WTC11 (cell line): ENCODE results near the gene LAMA2. TPM values are rescaled to one million over a fixed set of nuclear protein-coding genes. Genes with fewer than 3 reads are reported as not detected.

Experiments
- ATAC-seq: fragments of 200-7000 bp; cut with Tn5 transposase; 2 replicates; pipeline ENCODE4 v1.10.0; 2021; ENCODE audit warnings: mild to moderate bottlenecking, moderate library complexity
- CTCF ChIA-PET: fragments of 300-600 bp; sonication (Branson Sonifier 250); formaldehyde crosslinking; loops from one replicate; lab custom pipeline; 2021; ENCODE audit warnings: antibody characterized with exemption; lab: Charles Lee
- POLR2A ChIA-PET: fragments of 350-600 bp; sonication (Branson Sonifier 250); formaldehyde crosslinking; loops from one replicate; lab custom pipeline; 2021; ENCODE audit warnings: antibody characterized with exemption; lab: Charles Lee
- DNase-seq: peaks from one replicate; pipeline ENCODE4 v3.0.0; 2021; ENCODE audit warnings: low spot score
- H3K27ac Mint-ChIP-seq: 2 replicates; pipeline ENCODE4 v1.8.0; 2021; ENCODE audit warnings: mixed read lengths
- H3K27me3 Mint-ChIP-seq: 2 replicates; pipeline ENCODE4 v1.8.0; 2021; ENCODE audit warnings: low read depth, mild to moderate bottlenecking, moderate library complexity, mixed read lengths
- H3K36me3 Mint-ChIP-seq: 2 replicates; pipeline ENCODE4 v1.8.0; 2021; ENCODE audit warnings: mixed read lengths
- H3K4me1 Mint-ChIP-seq: 2 replicates; pipeline ENCODE4 v1.8.0; 2022; ENCODE audit warnings: mixed read lengths
- H3K4me3 Mint-ChIP-seq: 2 replicates; pipeline ENCODE4 v1.8.0; 2021; ENCODE audit warnings: mild to moderate bottlenecking, moderate library complexity, mixed read lengths
- H3K9me3 Mint-ChIP-seq: 2 replicates; pipeline ENCODE4 v1.8.0; 2021; ENCODE audit warnings: mixed read lengths
- ATF3 ChIP-seq: sonication (generic); formaldehyde crosslinking; conservative IDR thresholded peaks from 2 replicates; pipeline ENCODE4 v1.8.1; 2022; ENCODE audit warnings: mild to moderate bottlenecking, missing genetic modification reagents
- CREB1 ChIP-seq: sonication (generic); formaldehyde crosslinking; IDR thresholded peaks from 2 replicates; pipeline ENCODE4 v1.8.0; 2023; ENCODE audit warnings: mild to moderate bottlenecking, missing genetic modification reagents
- E2F1 ChIP-seq: sonication (generic); formaldehyde crosslinking; IDR thresholded peaks from 2 replicates; pipeline ENCODE4 v1.8.0; 2022; ENCODE audit warnings: mild to moderate bottlenecking, missing genetic modification reagents
- E2F4 ChIP-seq: sonication (generic); formaldehyde crosslinking; IDR thresholded peaks from 2 replicates; pipeline ENCODE4 v1.8.1; 2022; ENCODE audit warnings: low read depth, mild to moderate bottlenecking, moderate library complexity, missing genetic modification reagents, borderline replicate concordance
- ELF4 ChIP-seq: sonication (generic); formaldehyde crosslinking; IDR thresholded peaks from 2 replicates; pipeline ENCODE4 v1.8.1; 2022; ENCODE audit warnings: low read depth, mild to moderate bottlenecking, moderate library complexity, missing genetic modification reagents
- EMX1 ChIP-seq: fragments of 250-450 bp; sonication (Bioruptor Pico); IDR thresholded peaks from 2 replicates; pipeline ENCODE4 v1.8.0; 2021; ENCODE audit warnings: mild to moderate bottlenecking
- ESRRA ChIP-seq: sonication (generic); formaldehyde crosslinking; IDR thresholded peaks from 2 replicates; pipeline ENCODE4 v1.8.1; 2022; ENCODE audit warnings: mild to moderate bottlenecking, missing genetic modification reagents, borderline replicate concordance
- FOXK1 ChIP-seq: sonication (generic); formaldehyde crosslinking; IDR thresholded peaks from 2 replicates; pipeline ENCODE4 v1.8.0; 2022; ENCODE audit warnings: mild to moderate bottlenecking, moderate library complexity, missing genetic modification reagents
- FOXP1 ChIP-seq: sonication (generic); formaldehyde crosslinking; IDR thresholded peaks from 2 replicates; pipeline ENCODE4 v1.8.0; 2022; ENCODE audit warnings: missing genetic modification reagents, mild to moderate bottlenecking, moderate library complexity, borderline replicate concordance
- KAT7 ChIP-seq: sonication (generic); formaldehyde crosslinking; IDR thresholded peaks from 2 replicates; pipeline ENCODE4 v1.8.1; 2023; ENCODE audit warnings: missing genetic modification reagents, mild to moderate bottlenecking, borderline replicate concordance
- MAX ChIP-seq: sonication (generic); formaldehyde crosslinking; IDR thresholded peaks from 2 replicates; pipeline ENCODE4 v1.8.0; 2022; ENCODE audit warnings: mild to moderate bottlenecking, missing genetic modification reagents
- MLX ChIP-seq: sonication (generic); formaldehyde crosslinking; IDR thresholded peaks from 2 replicates; pipeline ENCODE4 v1.8.1; 2023; ENCODE audit warnings: mild to moderate bottlenecking, missing genetic modification reagents, moderate library complexity
- NR1H2 ChIP-seq: sonication (generic); formaldehyde crosslinking; IDR thresholded peaks from 2 replicates; pipeline ENCODE4 v1.9.0; 2021; ENCODE audit warnings: mild to moderate bottlenecking, moderate library complexity, missing genetic modification reagents
- SMAD3 ChIP-seq: sonication (generic); formaldehyde crosslinking; IDR thresholded peaks from 2 replicates; pipeline ENCODE4 v1.8.0; 2022; ENCODE audit warnings: missing genetic modification reagents, mild to moderate bottlenecking, borderline replicate concordance
- STAT6 ChIP-seq: sonication (generic); formaldehyde crosslinking; conservative IDR thresholded peaks from 2 replicates; pipeline ENCODE4 v1.8.1; 2023; ENCODE audit warnings: mild to moderate bottlenecking, low read depth, missing genetic modification reagents, moderate library complexity
- TCF7 ChIP-seq: sonication (generic); formaldehyde crosslinking; IDR thresholded peaks from 2 replicates; pipeline ENCODE4 v1.8.0; 2022; ENCODE audit warnings: mild to moderate bottlenecking, low read depth, missing genetic modification reagents, moderate library complexity
- ZNF219 ChIP-seq: sonication (generic); formaldehyde crosslinking; IDR thresholded peaks from 2 replicates; pipeline ENCODE4 v1.8.0; 2023; ENCODE audit warnings: missing genetic modification reagents, mild to moderate bottlenecking, borderline replicate concordance
- ZNF512 ChIP-seq: sonication (generic); formaldehyde crosslinking; IDR thresholded peaks from 2 replicates; pipeline ENCODE4 v1.8.1; 2022; ENCODE audit warnings: missing genetic modification reagents, borderline replicate concordance
- ZNF532 ChIP-seq: fragments of 250-450 bp; sonication (Bioruptor Pico); IDR thresholded peaks from 2 replicates; pipeline ENCODE4 v1.9.0; 2021; ENCODE audit warnings: mild to moderate bottlenecking, borderline replicate concordance
- ZSCAN18 ChIP-seq: fragments of 250-450 bp; sonication (Bioruptor Pico); IDR thresholded peaks from 2 replicates; pipeline ENCODE4 v2.1.2; 2022; ENCODE audit warnings: mild to moderate bottlenecking, moderate library complexity
- total RNA-seq: library from RNA; stranded (reverse); gene quantifications from 3 replicates; pipeline ENCODE4 v1.2.3, GENCODE V29; 2021

LAMA2 gene
- total RNA-seq, 1 experiment from 2014 or later, result 6.6 TPM

GRCh38 chr6:129141499-129141898 lies 258.6 kb downstream of the LAMA2 start:
- H3K36me3 Mint-ChIP-seq, result no peaks in the 10 kb centered on the region
- no peak overlapping the region for H3K27ac Mint-ChIP-seq
- H3K27me3 Mint-ChIP-seq, result no peaks in the 10 kb centered on the region
- no peaks in the 10 kb centered on the region for H3K4me1 Mint-ChIP-seq
- no peak overlapping the region for H3K4me3 Mint-ChIP-seq
- ATAC-seq (no peak), DNase-seq (no peak)
- TF ChIP-seq FOXP1 (CRISPR knock-in tag), result no peak
- no peak for TF ChIP-seq ZNF219 (CRISPR knock-in tag)
- TF ChIP-seq SMAD3 (CRISPR knock-in tag), result no peak
- TF ChIP-seq STAT6, result no peak
- no peak for TF ChIP-seq TCF7 (CRISPR knock-in tag)
- TF ChIP-seq FOXK1 (CRISPR knock-in tag), result no peak
- no peak for TF ChIP-seq KAT7 (CRISPR knock-in tag)
- no peak for TF ChIP-seq ATF3
- TF ChIP-seq EMX1 (CRISPR knock-in tag), result no peak
- TF ChIP-seq MLX (CRISPR knock-in tag), result no peak
- no peak for TF ChIP-seq ZNF512 (CRISPR knock-in tag)
- TF ChIP-seq ESRRA (CRISPR knock-in tag), result no peak
- TF ChIP-seq ZSCAN18 (CRISPR knock-in tag), result no peak
- no peak for TF ChIP-seq CREB1 (CRISPR knock-in tag)
- no peak for TF ChIP-seq ELF4 (CRISPR knock-in tag)
- no peaks in the 10 kb centered on the region for H3K9me3 Mint-ChIP-seq
- ChIA-PET POLR2A (no interaction called here), CTCF (no interaction called here)

GRCh38 chr6:129146902-129147301 lies 264.0 kb downstream of the LAMA2 start:
- ATAC-seq (no peak), DNase-seq (no peak)
- Mint-ChIP-seq H3K4me3 (no peak overlapping the region), H3K36me3 (no peaks in the 10 kb centered on the region), H3K27ac (no peak overlapping the region), H3K27me3 (no peaks in the 10 kb centered on the region), H3K9me3 (peaks cover 5% of the 10 kb centered on the region; the same call in 1 of the 2 replicates), H3K4me1 (no peaks in the 10 kb centered on the region)
- POLR2A ChIA-PET, result no interaction called here
- CTCF ChIA-PET, result no interaction called here
- TF ChIP-seq MAX, result no peak
- TF ChIP-seq NR1H2, result no peak
- no peak for TF ChIP-seq ZNF532 (CRISPR knock-in tag)
- no peak for TF ChIP-seq E2F4 (CRISPR knock-in tag)
- no peak for TF ChIP-seq FOXP1 (CRISPR knock-in tag)
- no peak for TF ChIP-seq E2F1 (CRISPR knock-in tag)
- no peak for TF ChIP-seq SMAD3 (CRISPR knock-in tag)
